NB4 (cell line): ENCODE results near the gene CGB1.

Experiments
- MAX ChIP-seq: IDR thresholded peaks from 2 replicates; pipeline ENCODE4 v1.6.1; 2011; ENCODE audit warnings: low read depth, low read length
- MYC ChIP-seq: IDR thresholded peaks from 2 replicates; pipeline ENCODE4 v1.6.1; 2011; ENCODE audit warnings: low read depth, low read length
- POLR2A ChIP-seq: IDR thresholded peaks from 2 replicates; pipeline ENCODE4 v1.6.1; 2011; ENCODE audit warnings: mild to moderate bottlenecking; ENCODE audit not compliant: insufficient read length; ENCODE audit errors: extremely low read depth
- TF ChIP-seq, protein P1 (sequence below): IDR thresholded peaks from one replicate; pipeline ENCODE4 v1.5.1; 2012; ENCODE audit warnings: low read depth, low read length

GRCh38 chr19:49067554-49067953 lies 30.9 kb upstream of the CGB1 start:
- TF ChIP-seq POLR2A (no peak), MAX (no peak), MYC (no peak)
- TF ChIP-seq, protein P1, sequence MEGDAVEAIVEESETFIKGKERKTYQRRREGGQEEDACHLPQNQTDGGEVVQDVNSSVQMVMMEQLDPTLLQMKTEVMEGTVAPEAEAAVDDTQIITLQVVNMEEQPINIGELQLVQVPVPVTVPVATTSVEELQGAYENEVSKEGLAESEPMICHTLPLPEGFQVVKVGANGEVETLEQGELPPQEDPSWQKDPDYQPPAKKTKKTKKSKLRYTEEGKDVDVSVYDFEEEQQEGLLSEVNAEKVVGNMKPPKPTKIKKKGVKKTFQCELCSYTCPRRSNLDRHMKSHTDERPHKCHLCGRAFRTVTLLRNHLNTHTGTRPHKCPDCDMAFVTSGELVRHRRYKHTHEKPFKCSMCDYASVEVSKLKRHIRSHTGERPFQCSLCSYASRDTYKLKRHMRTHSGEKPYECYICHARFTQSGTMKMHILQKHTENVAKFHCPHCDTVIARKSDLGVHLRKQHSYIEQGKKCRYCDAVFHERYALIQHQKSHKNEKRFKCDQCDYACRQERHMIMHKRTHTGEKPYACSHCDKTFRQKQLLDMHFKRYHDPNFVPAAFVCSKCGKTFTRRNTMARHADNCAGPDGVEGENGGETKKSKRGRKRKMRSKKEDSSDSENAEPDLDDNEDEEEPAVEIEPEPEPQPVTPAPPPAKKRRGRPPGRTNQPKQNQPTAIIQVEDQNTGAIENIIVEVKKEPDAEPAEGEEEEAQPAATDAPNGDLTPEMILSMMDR, result no peak
